ENCODE measurements around the gene RUVBL2. TPM values are rescaled to one million over a fixed set of nuclear protein-coding genes. Genes with fewer than 3 reads are reported as not detected.
"Not testable (repeated sequence)": the region's sequence is repeated elsewhere in the genome, so short reads cannot be mapped to it uniquely, and the experiment has no call there.

Gene RUVBL2
- polyA plus RNA-seq, 1 donor from 2014 or later: 184 TPM

DNA sequence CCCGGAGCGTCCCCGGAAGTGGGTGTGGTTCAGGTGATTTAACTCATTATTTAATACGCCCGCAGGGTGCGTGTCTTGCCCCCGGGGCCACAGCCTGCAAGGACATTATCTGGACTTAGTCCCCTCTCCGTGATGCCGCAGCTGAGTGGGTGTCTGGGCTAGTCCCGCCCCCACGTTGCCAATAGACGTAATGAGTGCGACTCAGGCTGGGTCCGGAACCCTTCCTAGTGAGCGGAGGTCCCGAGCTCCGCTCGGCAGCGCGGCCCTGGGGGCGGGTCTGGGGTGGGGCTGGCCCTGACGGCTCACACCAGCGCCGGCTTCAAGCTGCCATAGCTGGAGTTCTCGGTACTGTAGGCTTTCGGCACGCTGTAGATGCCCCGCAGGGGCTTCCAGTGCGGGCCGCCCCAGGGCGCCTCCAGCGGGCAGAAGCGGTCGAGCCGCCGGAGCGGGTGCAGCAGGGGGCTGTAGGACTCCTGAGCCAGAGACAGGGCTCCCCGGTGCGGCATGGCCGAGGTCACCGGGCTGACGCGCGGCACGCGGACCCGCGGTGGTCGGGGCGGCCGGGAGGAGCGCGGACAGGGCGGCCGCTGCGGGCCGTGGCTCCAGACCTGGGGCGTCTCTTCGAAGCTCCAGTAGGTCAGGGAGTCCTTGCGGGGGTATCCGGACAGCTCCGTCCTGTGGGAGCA, 24.1 kb downstream of the RUVBL2 start:
- Histone ChIP-seq H4K20me1 (ENCODE audit: insufficient read depth) (no peaks in the 10 kb centered on the region), H3K9me2 (ENCODE audit: insufficient read depth, low read length) (no peaks in the 10 kb centered on the region), H3K79me2 (replicated peaks; ENCODE audit: insufficient read depth, low read length) (no peaks in the 10 kb centered on the region), H3K27ac (ENCODE audit: low read length) (no peak overlapping the region), H2AFZ (ENCODE audit: low read depth, low read length) (no peak overlapping the region), H3K4me2 (ENCODE audit: low read length) (no peak overlapping the region), H3K4me3 (ENCODE audit: low read length) (no peak overlapping the region), H3K36me3 (ENCODE audit: insufficient read depth, low read length) (no peaks in the 10 kb centered on the region), H3K9ac (ENCODE audit: low read length) (no peak overlapping the region), H3K9me3 (ENCODE audit: low read length) (no peaks in the 10 kb centered on the region), H3F3A (ENCODE audit: insufficient read depth, low read length, poor library complexity, severe bottlenecking) (no peaks in the 10 kb centered on the region), H3K27me3 (ENCODE audit: insufficient read depth, low read depth, low read length) (peaks cover 13% of the 10 kb centered on the region)
- no peak for TF ChIP-seq TAF1 (IDR thresholded peaks at IDR 0.05; ENCODE audit: low read depth)
- no peak for TF ChIP-seq RAD21 (conservative IDR thresholded peaks at IDR 0.05)
- TF ChIP-seq EZH2 (IDR thresholded peaks at IDR 0.05; ENCODE audit: borderline replicate concordance, insufficient read depth, low read length, poor library complexity, severe bottlenecking): no peak
- no peak for TF ChIP-seq REST (IDR thresholded peaks at IDR 0.05; ENCODE audit: borderline replicate concordance)
- no peak for TF ChIP-seq EP300 (conservative IDR thresholded peaks at IDR 0.05; ENCODE audit: poor library complexity, severe bottlenecking)
- TF ChIP-seq, protein P1, sequence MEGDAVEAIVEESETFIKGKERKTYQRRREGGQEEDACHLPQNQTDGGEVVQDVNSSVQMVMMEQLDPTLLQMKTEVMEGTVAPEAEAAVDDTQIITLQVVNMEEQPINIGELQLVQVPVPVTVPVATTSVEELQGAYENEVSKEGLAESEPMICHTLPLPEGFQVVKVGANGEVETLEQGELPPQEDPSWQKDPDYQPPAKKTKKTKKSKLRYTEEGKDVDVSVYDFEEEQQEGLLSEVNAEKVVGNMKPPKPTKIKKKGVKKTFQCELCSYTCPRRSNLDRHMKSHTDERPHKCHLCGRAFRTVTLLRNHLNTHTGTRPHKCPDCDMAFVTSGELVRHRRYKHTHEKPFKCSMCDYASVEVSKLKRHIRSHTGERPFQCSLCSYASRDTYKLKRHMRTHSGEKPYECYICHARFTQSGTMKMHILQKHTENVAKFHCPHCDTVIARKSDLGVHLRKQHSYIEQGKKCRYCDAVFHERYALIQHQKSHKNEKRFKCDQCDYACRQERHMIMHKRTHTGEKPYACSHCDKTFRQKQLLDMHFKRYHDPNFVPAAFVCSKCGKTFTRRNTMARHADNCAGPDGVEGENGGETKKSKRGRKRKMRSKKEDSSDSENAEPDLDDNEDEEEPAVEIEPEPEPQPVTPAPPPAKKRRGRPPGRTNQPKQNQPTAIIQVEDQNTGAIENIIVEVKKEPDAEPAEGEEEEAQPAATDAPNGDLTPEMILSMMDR (IDR thresholded peaks at IDR 0.05; ENCODE audit: poor library complexity, severe bottlenecking): peak; percentile 38

DNA sequence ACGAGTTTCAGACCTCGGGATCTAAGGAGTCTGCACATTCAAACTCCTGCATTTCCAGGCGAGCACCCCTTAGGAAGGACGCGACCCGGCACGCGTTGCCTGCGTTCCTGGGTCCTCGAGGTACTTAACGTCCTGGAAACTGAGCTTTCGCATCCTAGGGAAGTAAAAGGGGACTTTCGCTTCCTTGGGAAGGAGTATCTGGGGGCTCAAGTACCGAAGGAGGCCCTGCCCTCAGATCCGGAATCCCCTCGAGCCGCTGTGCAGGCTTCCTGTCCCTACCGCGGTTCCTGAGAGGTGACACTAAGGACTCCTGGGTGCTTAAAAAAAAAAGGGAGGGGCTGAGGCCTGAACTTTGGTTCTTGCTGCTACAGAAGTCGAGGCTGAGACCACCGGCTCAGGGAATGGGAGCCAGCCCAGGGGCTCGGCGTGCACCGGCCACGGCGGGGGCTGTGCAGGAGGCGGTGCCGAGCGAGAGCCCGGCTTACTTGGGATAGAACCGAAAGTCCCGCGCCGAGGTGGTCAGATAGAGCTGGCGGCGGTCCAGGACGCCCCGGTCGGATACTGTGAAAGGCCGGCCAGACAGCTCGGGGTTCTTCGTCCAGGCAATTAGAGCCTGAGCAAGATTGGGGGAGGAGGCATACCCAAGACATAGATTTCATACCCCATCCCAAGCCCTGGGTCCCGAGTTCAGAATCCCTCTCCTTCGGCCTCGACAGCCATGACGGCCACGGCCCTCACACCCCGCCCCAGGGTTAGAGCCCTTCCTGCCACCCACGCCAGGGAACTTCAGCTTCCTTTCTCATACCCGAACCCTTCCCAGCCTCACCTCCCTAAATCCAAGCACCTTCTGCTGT, 24.9 kb downstream of the RUVBL2 start:
- H3K9ac ChIP-seq (ENCODE audit: low read length); H4K20me1 ChIP-seq (ENCODE audit: insufficient read depth): not testable (repeated sequence)

More for the DNA sequence above, 24.9 kb downstream of the RUVBL2 start:
- H3K9me2 ChIP-seq (ENCODE audit: insufficient read depth, low read length); H2AFZ ChIP-seq (ENCODE audit: low read depth, low read length); H3K4me2 ChIP-seq (ENCODE audit: low read length); H3K36me3 ChIP-seq (ENCODE audit: insufficient read depth, low read length); H3K4me3 ChIP-seq (ENCODE audit: low read length); H3K27ac ChIP-seq (ENCODE audit: low read length); H3K9me3 ChIP-seq (ENCODE audit: low read length); H3F3A ChIP-seq (ENCODE audit: insufficient read depth, low read length, poor library complexity, severe bottlenecking); H3K79me2 ChIP-seq (replicated peaks; ENCODE audit: insufficient read depth, low read length): not testable (repeated sequence)
- peaks cover 13% of the 10 kb centered on the region for H3K27me3 ChIP-seq (ENCODE audit: insufficient read depth, low read depth, low read length)

Measured in neural cell (in vitro differentiated cells).